ENCODE results near the gene HSPA1L.

Gene HSPA1L

GRCh38 chr6:31763619-31763940, 51.5 kb downstream of the HSPA1L start:
- Histone ChIP-seq H3K4me3 (ENCODE audit: low read depth, low read length) (no peak overlapping the region), H3K4me1 (ENCODE audit: control insufficient read depth, insufficient read depth, low read length) (no peaks in the 10 kb centered on the region), H3K27ac (ENCODE audit: extremely low read depth, low read depth, low read length) (no peak overlapping the region), H3K9me3 (ENCODE audit: control insufficient read depth, insufficient read depth, low read depth, low read length) (no peaks in the 10 kb centered on the region), H3K36me3 (ENCODE audit: control insufficient read depth in 2 of 2, insufficient read depth in 1 of 2, low read length in 2 of 2) (peaks cover 14 to 64% of the 10 kb centered on the region in 2 experiments; a peak in 2 of 3 replicates)
- no peak for TF ChIP-seq OSR2 (tag by site-specific recombination; IDR thresholded peaks at IDR 0.05)
- peak; percentile 78 for TF ChIP-seq KLF1 (tag by site-specific recombination; IDR thresholded peaks at IDR 0.05)
- TF ChIP-seq ZBTB17 (tag by site-specific recombination; IDR thresholded peaks at IDR 0.05): peak; percentile 34; the same call in 1 of the 2 replicates
- TF ChIP-seq PRDM10 (tag by site-specific recombination; IDR thresholded peaks at IDR 0.05): peak; percentile 99
- TF ChIP-seq PRDM4 (tag by site-specific recombination; IDR thresholded peaks at IDR 0.05): 0 out of 2 replicates have a peak, but pooled peaks have one; percentile 22
- TF ChIP-seq ZNF660 (tag by site-specific recombination; IDR thresholded peaks at IDR 0.05): no peak
- TF ChIP-seq ZNF600 (tag by site-specific recombination; IDR thresholded peaks at IDR 0.05): peak; percentile 90
- TF ChIP-seq WT1 (tag by site-specific recombination; IDR thresholded peaks at IDR 0.05): 0 out of 2 replicates have a peak, but pooled peaks have one; percentile 9
- no peak for TF ChIP-seq REST (tag by site-specific recombination; IDR thresholded peaks at IDR 0.05)
- POLR2A ChIA-PET: interaction anchor here (0.6 to 1.7 kb wide), 4 partner anchors 11 to 70 kb away, joined by 3 to 8 read pairs (median 4); partner anchors contain the start of genes HSPA1B and MSH5
- CTCF ChIA-PET: interaction anchor here (0.7 to 2.1 kb wide), 2 partner anchors 12 to 17 kb away, joined by 4 to 5 read pairs; no protein-coding TSS in a partner anchor

- CTCF ChIA-PET: interaction anchor here (0.7 to 2.1 kb wide), 2 partner anchors 12 to 17 kb away, joined by 4 to 5 read pairs; no protein-coding TSS in a partner anchor
- Histone ChIP-seq H3K4me3 (ENCODE audit: low read depth, low read length) (no peak overlapping the region), H3K9me3 (ENCODE audit: control insufficient read depth, insufficient read depth, low read depth, low read length) (no peaks in the 10 kb centered on the region), H3K36me3 (ENCODE audit: control insufficient read depth in 2 of 2, insufficient read depth in 1 of 2, low read length in 2 of 2) (peaks cover 14 to 69% of the 10 kb centered on the region in 2 experiments; a peak in 2 of 3 replicates), H3K27ac (ENCODE audit: extremely low read depth, low read depth, low read length) (no peak overlapping the region), H3K4me1 (ENCODE audit: control insufficient read depth, insufficient read depth, low read length) (no peaks in the 10 kb centered on the region)
- POLR2A ChIA-PET: interaction anchor here (0.9 to 1.7 kb wide), 3 partner anchors 10 to 64 kb away, joined by 3 to 8 read pairs (median 4); partner anchors contain the start of genes HSPA1B and MSH5
- TF ChIP-seq ZIC2 (tag by site-specific recombination; IDR thresholded peaks at IDR 0.05): peak; percentile 53
- no peak for TF ChIP-seq ZNF837 (tag by site-specific recombination; IDR thresholded peaks at IDR 0.05)
- TF ChIP-seq ZNF404 (tag by site-specific recombination; IDR thresholded peaks at IDR 0.05): no peak
These were observed 52.0 kb downstream of the HSPA1L start for GRCh38 chr6:31762878-31763618.

Measured in HEK293 (cell line).